ENCODE data around the gene AMIGO1. TPM values are rescaled to one million over a fixed set of nuclear protein-coding genes. Genes with fewer than 3 reads are reported as not detected.
A peak's percentile ranks its signal among the peaks of the same experiment; 100 is the strongest.

Gene AMIGO1
- total RNA-seq, 4 donors from 2014 or later, result 8.1 to 10.3 (median 8.4) TPM

- no peak for TF ChIP-seq CTCF (IDR thresholded peaks at IDR 0.05)
- no peak for TF ChIP-seq EP300 (IDR thresholded peaks at IDR 0.05)
- no peak for TF ChIP-seq POLR2A (IDR thresholded peaks at IDR 0.05)
- Histone ChIP-seq H3K9me3 (no peaks in the 10 kb centered on the region), H3K4me1 (peaks cover 0 to 50% (median 14%) of the 10 kb centered on the region in 4 donors), H3K27me3 (no peaks in the 10 kb centered on the region), H3K36me3 (no peaks in the 10 kb centered on the region), H3K27ac (peak overlapping the region in 1 of 4 donors; percentile 43), H3K4me3 (peak overlapping the region in 1 of 4 donors; percentile 15)
- no peak for DNase-seq (ENCODE audit: low spot score in 2 of 2)
- WGBS, 2 donors, result 39 to 52% methylated on average over 11 to 16 of the region's 16 CpGs
These were observed 22.4 kb upstream of the AMIGO1 start for GRCh38 chr1:109531826-109532364.

GRCh38 chr1:109531380-109531779, 21.9 kb upstream of the AMIGO1 start:
- no peaks in the 10 kb centered on the region for H3K36me3 ChIP-seq
- 68 to 83% methylated on average over 4 of the region's 4 CpGs for WGBS, 2 donors
- no peak for DNase-seq (ENCODE audit: low spot score in 2 of 2)
- H3K9me3 ChIP-seq, result no peaks in the 10 kb centered on the region
- TF ChIP-seq POLR2A (IDR thresholded peaks at IDR 0.05), result no peak
- no peak for TF ChIP-seq CTCF (IDR thresholded peaks at IDR 0.05)
- no peak for TF ChIP-seq EP300 (IDR thresholded peaks at IDR 0.05)
- no peaks in the 10 kb centered on the region for H3K27me3 ChIP-seq
- no peak overlapping the region for H3K4me3 ChIP-seq
- H3K4me1 ChIP-seq, result peaks cover 0 to 49% (median 14%) of the 10 kb centered on the region in 4 donors
- peak overlapping the region in 1 of 4 donors; percentile 43 for H3K27ac ChIP-seq

- Histone ChIP-seq H3K27me3 (no peaks in the 10 kb centered on the region), H3K9me3 (no peaks in the 10 kb centered on the region), H3K4me3 (no peak overlapping the region), H3K36me3 (no peaks in the 10 kb centered on the region), H3K4me1 (peaks cover 0 to 42% (median 13%) of the 10 kb centered on the region in 4 donors), H3K27ac (no peak overlapping the region)
- no peak for TF ChIP-seq EP300 (IDR thresholded peaks at IDR 0.05)
- TF ChIP-seq POLR2A (IDR thresholded peaks at IDR 0.05), result no peak
- TF ChIP-seq CTCF (IDR thresholded peaks at IDR 0.05), result no peak
- no peak for DNase-seq (ENCODE audit: low spot score in 2 of 2)
- WGBS, 2 donors, result 63 to 74% methylated on average over 9 to 13 of the region's 13 CpGs
These were observed 21.0 kb upstream of the AMIGO1 start for GRCh38 chr1:109530457-109531087.

GRCh38 chr1:109529881-109530456, 20.4 kb upstream of the AMIGO1 start:
- Histone ChIP-seq H3K27me3 (no peaks in the 10 kb centered on the region), H3K4me3 (no peak overlapping the region), H3K9me3 (no peaks in the 10 kb centered on the region), H3K4me1 (peaks cover 0 to 42% (median 12%) of the 10 kb centered on the region in 4 donors), H3K27ac (no peak overlapping the region), H3K36me3 (no peaks in the 10 kb centered on the region)
- WGBS, 2 donors, result 30 to 41% methylated on average over 5 to 8 of the region's 8 CpGs
- no peak for TF ChIP-seq EP300 (IDR thresholded peaks at IDR 0.05)
- TF ChIP-seq POLR2A (IDR thresholded peaks at IDR 0.05), result no peak
- no peak for TF ChIP-seq CTCF (IDR thresholded peaks at IDR 0.05)
- no peak for DNase-seq (ENCODE audit: low spot score in 2 of 2)

- no peak overlapping the region for H3K27ac ChIP-seq
- no peak overlapping the region for H3K4me3 ChIP-seq
- no peak for DNase-seq (ENCODE audit: low spot score in 2 of 2)
- no peaks in the 10 kb centered on the region for H3K36me3 ChIP-seq
- no peaks in the 10 kb centered on the region for H3K9me3 ChIP-seq
- peaks cover 0 to 42% (median 12%) of the 10 kb centered on the region in 4 donors for H3K4me1 ChIP-seq
- no peaks in the 10 kb centered on the region for H3K27me3 ChIP-seq
- no peak for TF ChIP-seq POLR2A (IDR thresholded peaks at IDR 0.05)
- no peak for TF ChIP-seq EP300 (IDR thresholded peaks at IDR 0.05)
- TF ChIP-seq CTCF (IDR thresholded peaks at IDR 0.05), result no peak
- WGBS, 2 donors, result 81 to 85% methylated on average over 3 of the region's 3 CpGs
These were observed 19.2 kb upstream of the AMIGO1 start for GRCh38 chr1:109528712-109529111.
